NCI-H2171 treated with DMSO at 0.1 percent for 48 hours (cell line): ENCODE measurements around the gene C19orf73.

Experiments used
- DNase-seq: peaks from one replicate; lab custom pipeline; 2025; lab: John Stamatoyannopoulos, UW

C19orf73 gene

GRCh38 chr19:49121841-49122240 is 2.9 kb upstream of the C19orf73 start:
- DNase-seq = peak; percentile 28

DNA sequence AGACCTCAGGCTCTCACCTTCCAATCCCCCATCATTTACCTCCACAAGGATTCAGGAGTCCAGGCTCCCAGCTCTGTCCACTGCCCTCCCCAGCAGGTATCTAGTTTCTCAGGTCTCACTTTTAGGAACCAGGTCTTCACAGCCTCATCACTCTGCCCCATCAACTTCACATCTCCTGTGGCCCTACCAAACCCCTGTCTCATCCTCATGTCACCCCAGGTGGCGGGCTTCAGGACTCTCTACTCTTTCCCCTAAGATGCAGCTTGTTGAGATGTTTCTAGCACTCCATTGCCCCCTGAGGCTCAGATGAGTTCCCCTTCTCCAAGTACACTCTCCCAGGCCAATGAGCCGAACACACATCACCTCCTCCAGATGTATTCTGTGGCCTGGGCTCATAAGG is 1.9 kb upstream of the C19orf73 start:
- DNase-seq = no peak

- DNase-seq = no peak
These were observed 1.4 kb upstream of the C19orf73 start for GRCh38 chr19:49120325-49120683.

- no peak for DNase-seq
These were observed 725 bp upstream of the C19orf73 start, which contains the start of gene PPFIA3 for GRCh38 chr19:49119411-49120324. PPFIA3 (plus strand) TSS chr19:49119544; CDS start chr19:49127874, 8,330 bp downstream.

DNA sequence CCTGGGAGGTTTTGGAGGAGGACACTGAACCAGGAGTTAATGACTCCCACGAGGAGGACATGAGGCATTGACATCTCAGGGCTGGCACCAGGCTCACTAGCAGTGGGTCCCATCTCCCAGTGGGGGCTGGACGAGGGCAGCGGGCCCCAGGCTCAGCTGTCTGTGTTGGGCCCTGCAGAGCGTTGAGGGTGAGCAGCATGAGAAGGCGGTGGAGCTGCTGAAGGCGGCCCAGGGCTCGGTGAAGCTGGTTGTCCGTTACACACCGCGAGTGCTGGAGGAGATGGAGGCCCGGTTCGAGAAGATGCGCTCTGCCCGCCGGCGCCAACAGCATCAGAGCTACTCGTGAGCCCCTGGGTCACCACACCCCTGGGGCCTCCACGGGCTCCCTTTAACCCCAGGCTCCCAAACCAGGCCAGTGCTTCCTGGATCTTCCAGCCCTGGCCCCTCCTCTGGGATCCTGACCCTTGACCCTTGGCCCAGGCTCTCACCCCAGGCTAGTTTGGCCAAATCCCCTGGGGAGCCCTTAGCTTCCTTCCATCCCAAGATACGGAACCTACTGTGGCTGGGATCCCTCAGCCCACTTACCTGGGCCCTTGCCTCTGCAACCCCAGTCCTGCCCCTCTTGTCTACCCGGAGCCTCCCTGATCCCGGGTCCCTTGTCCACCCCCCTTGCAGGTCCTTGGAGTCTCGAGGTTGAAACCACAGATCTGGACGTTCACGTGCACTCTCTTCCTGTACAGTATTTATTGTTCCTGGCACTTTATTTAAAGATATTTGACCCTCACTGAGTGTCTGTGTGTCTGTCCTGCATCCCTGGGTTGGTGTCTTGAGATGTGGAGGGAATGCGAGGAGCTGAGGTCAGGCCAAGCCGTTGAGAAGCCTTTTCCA is 1.0 kb downstream of the C19orf73 start:
- no peak for DNase-seq

- DNase-seq = no peak
These were observed 2.4 kb downstream of the C19orf73 start for GRCh38 chr19:49116544-49116943.

- DNase-seq = peak; percentile 67
These were observed 4.1 kb downstream of the C19orf73 start for GRCh38 chr19:49114630-49115363.

DNA sequence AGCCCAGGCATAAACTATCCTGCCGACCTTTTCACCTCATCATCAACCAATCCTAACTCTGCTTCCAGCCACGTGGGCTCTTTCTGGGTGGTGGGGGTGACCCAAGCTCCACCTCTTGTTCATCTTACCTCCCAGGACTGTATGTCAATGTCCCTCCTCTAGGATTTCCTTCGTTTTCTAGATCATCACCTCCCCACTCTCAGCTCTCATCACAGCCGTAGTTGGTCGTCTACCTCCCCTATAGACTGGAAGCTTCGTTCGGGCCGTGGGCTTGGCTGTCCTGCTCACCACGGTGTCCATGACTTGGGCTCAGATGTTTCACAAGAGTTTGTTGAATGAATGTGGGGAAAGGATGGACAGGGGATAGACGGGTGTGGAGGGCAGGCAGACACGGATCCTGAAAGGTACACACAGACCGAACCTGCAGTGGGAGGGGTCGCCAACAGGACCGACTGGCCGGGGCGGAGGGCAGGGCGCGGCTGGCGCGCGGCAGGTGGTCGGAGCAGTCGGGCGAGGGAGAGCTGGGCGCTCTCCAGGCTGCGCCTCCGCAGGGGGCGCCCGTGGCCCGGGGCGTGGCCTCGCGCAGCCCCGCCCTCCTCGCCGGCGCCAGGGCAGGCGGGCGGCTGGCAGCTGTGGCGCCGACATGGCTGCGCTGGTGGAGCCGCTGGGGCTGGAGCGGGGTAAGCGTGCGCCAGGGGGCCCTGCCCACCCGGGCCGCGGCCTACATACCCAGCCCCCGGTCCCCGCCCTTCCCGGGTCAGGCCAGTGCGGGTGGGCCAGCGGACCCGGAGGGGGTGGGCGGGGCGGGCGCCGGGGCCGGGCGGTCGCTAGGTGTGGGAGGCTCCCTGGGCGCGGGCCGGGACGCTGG is 4.9 kb downstream of the C19orf73 start, which contains the start of gene LIN7B:
Gene LIN7B (plus strand): TSS at position 609 of the 868 bp plus-strand sequence. CDS start 35 bp downstream, at position 644.
- peak; percentile 88 for DNase-seq

GRCh38 chr19:49111218-49111998 is 7.5 kb downstream of the C19orf73 start:
- DNase-seq = no peak

GRCh38 chr19:49110567-49110966 is 8.4 kb downstream of the C19orf73 start:
- DNase-seq = no peak

DNA sequence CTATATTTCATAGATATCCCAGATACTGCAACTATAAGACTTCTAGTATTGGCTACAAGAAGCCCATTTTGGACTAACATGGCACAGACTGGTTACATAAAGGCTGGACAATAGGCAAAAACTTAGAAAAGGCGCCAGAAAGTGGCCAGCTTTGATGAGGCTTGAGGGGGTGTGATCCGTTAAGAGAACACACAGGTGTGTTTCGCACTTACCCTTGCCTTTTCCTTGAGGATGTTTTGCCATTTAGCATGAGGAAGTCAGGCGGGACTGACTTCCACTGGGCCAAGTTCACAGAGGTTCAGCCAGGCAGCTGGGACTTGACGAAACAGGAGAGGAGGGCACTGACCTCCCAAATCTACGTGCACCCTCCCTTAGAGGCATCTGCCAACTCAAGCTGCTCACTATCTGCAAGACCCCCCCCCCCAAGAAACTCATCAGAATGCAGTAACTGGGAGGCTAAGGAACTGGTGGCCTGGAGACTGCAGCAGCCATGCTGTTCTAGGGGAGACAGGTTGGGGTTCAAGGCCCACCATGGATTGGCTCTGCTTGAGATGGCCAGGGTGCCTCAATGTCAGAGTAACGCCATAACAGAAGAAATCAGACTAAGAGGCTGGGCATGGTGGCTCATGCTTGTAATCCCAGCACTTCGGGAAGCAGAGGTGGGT is 9.2 kb downstream of the C19orf73 start:
- no peak for DNase-seq

- DNase-seq = no peak
These were observed 9.9 kb downstream of the C19orf73 start for GRCh38 chr19:49109051-49109450.

GRCh38 chr19:49107625-49108459 is 11.1 kb downstream of the C19orf73 start:
- no peak for DNase-seq

GRCh38 chr19:49106648-49107135 is 12.3 kb downstream of the C19orf73 start:
- peak; percentile 28 for DNase-seq

GRCh38 chr19:49104229-49104864 is 14.6 kb downstream of the C19orf73 start:
- peak; percentile 94 for DNase-seq

- peak; percentile 63 for DNase-seq
These were observed 15.4 kb downstream of the C19orf73 start for GRCh38 chr19:49103331-49104085.

GRCh38 chr19:49102303-49102702 is 16.6 kb downstream of the C19orf73 start:
- no peak for DNase-seq
